Measurements from ENCODE around the gene BARHL1.

Gene BARHL1

DNA sequence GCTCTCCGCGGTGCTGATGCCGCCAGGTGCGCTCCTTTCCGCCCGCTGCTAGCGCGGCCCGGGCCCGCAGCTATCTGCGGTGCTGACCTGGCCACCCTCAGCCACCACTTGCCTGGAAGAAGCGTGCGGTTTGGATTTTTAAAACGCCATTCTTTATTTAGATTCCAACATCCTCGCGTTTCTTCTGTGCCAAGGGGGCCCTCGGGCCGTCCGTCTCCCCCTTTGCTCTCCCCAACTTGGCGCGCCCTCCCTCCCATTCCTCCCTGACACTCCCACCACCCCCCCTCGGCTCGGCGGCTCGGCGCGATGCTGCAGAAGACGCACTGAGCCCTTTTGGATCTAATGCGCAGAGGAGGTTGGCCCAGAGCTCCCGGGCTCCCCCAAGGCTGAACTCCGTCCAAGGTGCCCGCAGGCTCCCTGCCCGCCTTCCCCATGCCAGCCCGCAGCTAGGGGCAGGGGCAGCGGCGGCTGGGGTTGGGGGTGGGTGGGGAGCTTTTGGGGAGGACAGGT is at the start of gene BARHL1:
BARHL1 (plus strand) TSS at position 331 of the 510 bp plus-strand sequence. CDS start 192 bp downstream, outside the sequence.
- FAIRE-seq, result no peak

DNA sequence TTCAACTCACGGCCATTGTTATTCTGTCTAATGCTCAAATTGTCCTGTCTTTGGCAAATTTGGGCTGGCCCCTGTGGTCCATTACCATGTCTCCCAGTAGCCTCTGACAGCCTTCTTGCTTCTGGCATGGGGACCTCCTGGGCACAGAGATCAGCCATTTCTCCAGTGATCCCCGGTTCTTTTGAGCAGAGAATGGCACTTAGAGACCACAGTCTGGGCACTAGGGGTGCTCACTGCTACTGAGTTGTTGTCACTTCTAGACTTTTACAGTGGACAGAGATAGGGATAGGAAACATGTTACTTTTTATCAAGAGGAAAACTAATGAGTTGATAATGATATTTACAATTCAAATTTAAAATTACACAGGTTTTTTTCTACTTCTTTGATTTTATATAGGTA is 47.6 kb upstream of the BARHL1 start:
- FAIRE-seq, result no peak

DNA sequence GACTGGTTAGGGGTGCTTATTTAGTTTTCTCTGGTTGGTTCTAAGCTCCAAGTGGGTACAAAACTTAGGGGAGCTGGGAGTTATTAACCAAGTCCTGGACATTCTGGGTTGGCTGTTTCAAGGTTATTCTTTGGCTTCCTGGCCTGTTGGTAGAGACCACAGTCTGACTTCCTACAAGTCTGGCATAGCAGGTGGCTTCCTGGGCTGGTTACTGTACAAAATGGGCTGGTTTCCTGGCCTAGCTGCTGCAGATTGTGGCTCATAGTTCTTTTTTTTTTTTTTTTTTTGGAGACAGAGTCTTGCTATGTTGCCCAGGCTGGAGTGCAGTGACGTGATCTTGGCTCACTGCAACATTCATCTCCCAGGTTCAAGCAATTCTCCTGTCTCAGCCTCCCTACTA is 46.3 kb upstream of the BARHL1 start:
- FAIRE-seq, result no peak

DNA sequence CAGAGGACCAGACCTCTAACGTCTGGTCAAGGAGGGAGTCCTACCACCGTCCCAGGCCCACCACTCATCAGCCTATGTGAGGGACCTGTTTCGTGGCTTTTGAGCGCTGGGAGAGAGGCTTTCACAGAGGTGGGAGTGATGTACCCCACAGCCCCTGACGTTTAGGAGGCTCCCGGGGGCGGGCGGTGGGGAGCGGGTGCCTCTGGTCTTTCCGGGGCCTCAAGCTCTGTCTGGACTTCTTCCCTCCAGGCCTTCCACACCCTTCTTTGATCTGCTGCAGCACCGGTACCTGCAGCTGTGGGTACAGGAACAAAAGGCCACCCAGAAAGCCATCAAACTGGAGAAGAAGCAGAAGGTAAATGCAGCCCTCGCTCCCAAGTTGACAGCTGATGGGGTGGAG is 45.1 kb upstream of the BARHL1 start:
- no peak for FAIRE-seq

DNA sequence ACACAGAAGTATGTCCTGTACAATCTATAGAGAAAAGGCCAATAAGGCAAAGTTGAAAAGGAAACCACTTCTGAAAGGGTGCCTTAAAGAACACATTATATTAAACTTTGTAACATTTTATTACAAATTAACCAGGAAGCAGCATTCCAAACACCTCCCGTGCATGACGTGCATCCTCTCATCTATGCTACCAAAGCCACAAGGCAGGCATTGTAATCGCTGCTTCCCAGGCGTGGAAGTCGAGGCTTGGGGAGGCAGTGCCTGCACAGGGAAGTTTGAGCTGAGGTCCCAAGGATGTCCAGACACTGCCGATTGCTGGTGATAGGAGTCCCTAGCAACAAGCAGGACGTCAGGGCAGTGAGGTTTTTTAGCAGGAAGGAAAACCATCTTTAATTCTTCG is 44.3 kb upstream of the BARHL1 start:
- FAIRE-seq, result no peak

DNA sequence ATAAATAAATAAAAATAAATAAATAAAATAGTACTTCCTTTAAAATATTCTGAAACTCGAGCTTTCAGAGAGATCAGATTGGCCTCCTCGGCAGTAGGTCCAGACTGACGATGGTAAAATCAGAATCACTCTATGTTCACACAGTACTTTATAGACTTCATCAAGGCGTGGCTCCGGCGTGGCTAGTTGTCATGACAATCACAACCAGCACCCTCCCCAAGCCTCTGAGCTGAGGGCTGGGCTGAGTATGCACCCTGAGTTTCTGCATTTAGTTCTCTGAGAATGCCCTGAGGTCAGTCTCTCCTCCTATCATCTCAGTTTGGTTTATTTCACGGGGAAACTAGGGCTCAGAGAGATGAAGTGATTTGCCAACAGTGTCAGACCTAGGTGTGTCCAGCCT is 43.3 kb upstream of the BARHL1 start:
- no peak for FAIRE-seq

DNA sequence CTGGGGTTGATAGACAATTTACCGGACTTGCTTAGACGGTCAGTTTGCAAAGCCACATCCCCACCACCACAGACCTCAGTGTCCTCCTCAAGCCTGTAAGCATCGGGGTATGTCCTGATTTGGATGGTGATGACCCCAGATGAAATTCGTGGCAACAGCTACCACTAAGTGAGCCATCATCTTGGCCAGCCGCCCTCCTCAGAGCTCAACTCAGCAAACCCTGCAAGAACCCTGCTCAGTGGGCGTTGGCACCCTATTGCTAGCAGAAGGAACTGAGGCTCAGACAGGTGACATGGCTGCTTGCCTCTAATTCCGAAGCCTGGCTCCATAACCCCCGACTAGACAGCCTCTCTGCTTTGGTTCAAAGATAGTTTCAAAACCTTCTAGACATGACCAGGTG is 41.4 kb upstream of the BARHL1 start:
- no peak for FAIRE-seq

DNA sequence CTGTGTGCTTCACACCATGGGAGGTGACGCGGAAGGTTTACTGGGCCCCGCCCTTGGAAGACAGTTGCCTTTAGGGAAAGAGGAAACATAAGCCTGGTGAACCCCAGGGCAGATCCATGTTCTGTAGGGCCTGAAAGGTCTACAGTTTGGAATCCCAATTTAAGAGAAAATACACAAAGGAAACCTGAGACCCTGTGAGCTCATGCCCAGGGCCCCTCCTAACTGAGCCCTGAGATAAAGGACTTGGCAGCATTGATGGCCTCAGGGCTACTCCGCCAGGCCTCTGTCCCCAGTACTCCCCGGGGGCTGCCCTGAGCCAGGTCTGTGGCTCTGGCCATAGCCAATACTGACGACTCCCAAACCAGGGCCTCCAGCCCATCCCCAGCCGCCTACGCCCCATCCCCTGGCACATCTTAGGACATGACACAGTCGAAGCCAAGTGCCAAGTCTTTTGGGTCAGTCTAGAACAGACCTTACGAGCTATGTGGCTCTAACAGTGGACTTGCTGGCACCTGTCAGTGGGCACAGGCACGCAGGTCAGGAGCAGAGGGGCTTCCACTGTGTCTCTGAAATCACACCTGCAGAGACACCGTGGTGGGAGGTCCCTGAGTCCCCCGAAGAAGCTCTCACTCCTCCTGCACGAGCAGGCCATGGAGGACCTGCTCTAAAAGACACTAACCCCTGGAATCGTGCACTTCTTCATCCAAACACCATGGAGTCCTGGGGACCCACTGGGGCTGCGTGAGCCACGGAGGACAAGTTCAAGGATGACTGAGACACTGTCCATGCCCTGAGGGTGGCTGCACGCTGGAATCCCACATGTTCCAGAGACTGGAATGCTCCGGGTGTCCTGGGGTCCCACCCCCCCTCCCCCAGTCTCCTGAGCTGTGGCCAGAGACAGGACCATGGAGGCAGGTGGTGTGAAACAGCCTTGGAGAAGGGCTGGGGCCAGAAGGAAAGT is 40.3 kb upstream of the BARHL1 start:
- no peak for FAIRE-seq

DNA sequence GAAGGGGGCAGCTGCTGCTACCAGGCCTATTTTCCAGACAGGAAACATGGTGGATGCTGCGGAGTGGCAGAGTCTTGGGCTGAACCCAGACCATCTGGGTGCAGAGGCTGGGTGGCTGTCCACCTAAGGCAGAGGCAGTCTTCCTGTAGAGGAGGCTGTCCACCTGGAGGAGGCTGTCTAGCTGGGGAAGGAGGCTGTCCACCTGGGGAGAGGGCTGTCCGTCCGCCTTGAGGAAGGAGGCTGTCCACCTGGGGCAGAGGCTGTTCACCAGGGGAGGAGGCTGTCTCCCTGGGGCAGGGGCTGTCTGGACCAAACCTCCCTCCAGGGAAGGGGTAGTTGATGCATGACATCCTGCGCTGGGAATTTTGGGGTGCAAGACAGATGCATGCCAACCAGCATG is 39.2 kb upstream of the BARHL1 start:
- no peak for FAIRE-seq

DNA sequence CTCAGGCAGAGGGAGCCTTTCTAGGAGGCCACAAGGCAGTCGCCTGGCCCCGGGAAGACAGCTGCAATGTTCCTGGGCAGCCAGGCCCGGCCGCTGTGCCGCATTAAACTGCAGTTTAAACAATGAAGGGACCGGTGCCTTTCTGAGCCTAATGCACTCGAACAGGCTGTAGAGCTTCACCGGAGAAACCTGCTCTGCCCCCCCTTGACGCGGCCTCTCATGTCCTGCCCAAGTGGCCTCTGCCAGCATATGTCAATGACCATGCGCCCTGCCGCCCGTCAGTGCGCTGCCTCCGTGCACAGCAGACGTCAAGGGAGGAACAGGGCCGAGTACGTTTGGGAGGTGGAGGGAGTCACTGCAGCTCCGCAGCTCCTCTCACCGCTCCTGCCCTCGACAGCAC is 38.4 kb upstream of the BARHL1 start:
- no peak for FAIRE-seq

DNA sequence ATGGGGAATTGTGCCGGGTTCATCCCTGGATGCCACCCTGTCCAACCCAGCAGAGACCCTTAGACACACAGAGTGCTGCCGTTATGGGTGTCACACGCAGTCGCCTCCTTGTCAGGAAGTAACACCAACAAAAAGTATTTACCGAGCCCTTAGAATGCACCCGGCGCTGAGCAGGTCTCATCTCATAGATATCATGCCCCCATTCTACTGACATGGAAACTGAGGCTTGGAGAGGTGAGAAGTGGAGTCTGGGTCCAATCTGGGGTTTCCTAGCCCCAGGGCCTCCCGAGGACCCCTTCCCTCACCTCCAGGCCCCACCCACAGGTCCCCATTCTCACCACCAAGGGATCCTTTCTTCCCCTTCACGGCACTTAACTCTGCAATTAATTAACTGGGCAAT is 36.8 kb upstream of the BARHL1 start:
- no peak for FAIRE-seq

DNA sequence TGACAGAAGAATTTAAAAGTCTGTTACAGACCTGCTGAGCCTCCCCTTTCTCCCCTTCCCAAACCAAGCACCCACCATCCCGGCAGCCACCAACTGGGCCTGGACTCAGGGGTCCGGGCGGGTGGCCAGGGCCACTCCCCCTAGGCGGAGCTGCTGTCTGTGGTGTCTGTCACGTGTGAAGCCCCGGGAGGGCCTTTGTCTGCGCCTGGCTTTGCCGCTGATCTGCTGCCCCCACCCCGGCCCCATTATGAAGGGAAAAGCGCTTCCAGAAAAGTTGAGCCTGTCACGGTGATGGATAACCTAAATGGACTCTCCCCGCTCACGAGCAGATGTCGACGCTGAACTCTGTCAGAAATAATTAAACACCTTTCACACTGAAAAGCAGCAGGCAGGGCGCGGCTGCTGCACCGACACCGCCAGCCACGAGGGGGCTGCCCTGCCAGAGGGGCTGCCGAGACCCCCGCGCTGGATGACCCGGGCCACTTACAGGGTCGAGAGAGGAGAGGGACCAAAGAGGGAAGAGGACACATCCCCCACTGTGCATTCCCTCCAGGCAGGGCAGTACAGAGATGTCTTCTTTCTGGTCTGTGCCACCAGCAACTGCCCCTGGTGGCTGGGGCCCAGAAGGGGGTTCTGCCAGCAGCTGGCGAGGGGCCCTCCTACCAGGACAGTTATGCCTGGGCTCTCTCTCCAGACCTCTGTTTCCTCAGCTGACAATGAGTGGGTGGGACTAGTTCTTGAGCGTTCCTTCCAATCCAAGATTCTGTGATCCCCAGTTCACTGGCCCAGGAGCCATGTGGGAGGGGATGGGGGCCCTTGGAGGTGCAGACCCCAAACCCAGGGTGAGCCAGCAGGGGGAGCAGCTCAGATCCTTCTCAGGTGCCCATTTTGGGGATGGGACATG is 36.0 kb upstream of the BARHL1 start:
- FAIRE-seq, result no peak

DNA sequence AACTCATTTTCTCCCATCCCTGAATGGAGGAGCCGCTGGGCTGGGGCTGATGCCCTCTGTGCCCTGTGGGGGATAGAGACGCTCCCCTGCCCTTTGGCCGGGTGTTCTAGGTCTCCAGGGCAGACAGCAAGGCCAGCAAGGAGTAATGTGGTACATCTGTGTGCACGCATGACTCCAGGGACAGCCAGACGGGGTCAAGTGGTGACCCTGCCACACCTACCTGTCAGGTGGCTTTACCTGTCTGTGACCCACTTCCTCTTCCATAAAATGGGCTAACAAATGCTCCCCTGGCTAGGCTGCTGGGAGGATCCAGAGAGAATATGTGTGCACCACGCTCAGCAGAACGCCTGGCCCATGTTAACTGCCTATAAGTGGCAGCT is 35.4 kb upstream of the BARHL1 start:
- no peak for FAIRE-seq

DNA sequence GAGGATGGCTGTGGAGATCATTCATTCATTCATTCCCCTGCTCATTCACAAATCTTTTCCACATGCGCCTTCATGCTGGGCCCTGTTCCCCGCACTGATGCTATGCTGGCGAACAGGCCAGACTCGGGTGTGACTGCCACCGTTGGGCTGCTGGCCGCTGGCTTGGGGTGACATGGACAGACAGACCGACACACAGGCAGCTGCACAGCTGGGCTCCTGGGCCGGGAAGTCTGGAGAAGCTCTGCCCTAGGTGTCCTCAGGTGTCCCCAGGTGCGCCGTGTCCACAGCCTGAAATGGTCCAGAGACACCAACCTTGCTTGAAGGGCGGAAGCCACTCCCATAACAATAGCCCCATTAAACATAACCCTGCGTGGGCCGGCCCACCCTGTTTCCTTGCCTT is 35.0 kb upstream of the BARHL1 start:
- no peak for FAIRE-seq

DNA sequence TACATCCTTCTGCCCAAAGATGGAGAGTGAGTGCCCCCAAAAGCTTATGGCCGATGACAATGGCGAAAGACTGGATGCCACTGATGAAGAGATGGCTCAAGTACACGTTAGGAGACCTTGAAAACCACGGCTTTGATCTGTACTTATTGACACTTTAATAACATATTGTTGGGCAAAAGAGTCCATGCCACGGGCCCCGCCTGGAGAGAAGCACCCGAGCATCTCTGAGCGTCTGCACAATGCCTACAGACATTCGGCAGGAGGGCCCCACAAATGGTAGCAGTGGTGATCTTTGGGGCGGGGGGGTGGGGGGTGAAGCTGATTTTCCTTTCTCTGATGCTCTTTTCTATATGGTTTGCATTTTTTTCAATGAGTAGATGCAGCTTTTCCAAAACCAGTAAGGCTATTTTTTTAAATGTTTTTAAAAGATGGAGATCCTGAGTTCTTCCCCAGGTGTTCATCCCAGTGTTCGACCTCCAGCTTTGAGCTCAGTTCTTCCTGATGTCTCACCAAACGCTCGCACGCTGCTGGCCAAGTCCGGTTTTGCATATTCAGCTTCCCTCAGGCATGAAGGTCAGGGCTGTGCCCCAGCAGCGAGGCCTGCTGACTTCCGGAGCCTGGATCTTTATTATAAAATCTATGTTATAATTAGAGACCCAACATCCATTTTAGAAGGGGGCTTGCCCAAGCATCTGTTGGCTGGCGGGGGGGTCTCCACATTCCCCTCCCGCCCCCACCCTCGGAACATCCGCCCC is 34.3 kb upstream of the BARHL1 start:
- no peak for FAIRE-seq

DNA sequence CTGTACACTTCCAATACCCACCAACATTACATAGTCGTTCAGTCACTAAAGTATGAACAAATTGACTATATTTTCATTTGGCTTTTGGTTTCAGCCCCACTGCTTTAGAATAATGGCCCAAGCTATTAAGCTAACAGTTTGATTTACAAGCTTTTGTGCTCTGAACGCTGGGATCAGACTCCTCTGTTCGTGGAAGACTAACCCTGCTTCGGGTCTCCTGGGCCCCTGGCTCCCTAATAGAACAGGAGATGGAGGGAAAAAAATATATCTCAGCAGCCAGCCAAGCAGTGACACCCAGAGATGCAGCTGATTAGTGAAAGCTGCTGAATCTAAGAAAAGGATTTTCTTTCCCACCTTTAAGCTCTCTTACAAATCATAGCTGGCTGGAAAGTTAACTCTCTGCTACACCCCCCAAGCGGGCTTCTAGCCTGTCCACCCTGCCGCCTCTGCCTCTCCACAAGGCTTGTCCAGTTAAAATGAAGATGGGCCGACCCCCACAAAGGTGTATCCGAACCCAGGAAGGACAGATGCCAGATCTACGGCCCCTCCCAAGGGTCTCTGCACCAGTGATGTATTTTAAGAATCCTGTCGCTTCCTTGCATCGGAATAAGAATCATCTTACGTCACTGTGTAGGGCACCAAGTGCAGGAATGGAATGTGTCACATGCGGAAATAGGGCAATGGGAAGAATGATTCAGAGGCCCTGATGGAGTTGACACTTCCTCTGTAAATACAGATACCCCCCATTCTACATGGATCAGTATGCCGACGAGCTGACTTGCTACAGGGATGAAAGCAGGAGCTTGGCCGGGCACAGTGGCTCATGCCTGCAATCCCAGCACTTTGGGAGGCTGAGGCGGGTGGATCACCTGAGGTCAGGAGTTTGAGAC is 33.4 kb upstream of the BARHL1 start:
- FAIRE-seq, result no peak

DNA sequence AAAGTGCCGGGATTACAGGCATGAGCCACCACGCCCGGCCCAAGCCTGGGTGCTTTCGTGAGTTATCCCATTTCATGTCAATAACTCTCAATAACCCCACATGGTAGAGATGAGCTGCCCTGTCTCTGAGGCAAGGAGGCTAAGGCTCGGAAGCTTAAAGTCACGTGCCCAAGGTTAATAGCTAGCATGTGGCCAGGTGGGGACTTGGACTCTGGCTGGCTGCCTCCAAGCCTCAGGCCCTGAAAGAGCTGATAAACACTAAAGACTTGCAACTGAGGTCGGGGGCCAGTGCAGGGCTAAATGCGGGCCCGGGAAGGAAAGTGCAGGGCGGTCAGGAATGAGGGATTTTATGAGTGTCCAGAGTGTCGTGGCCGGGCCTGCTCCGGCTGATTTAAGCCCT is 30.9 kb upstream of the BARHL1 start:
- FAIRE-seq, result no peak

DNA sequence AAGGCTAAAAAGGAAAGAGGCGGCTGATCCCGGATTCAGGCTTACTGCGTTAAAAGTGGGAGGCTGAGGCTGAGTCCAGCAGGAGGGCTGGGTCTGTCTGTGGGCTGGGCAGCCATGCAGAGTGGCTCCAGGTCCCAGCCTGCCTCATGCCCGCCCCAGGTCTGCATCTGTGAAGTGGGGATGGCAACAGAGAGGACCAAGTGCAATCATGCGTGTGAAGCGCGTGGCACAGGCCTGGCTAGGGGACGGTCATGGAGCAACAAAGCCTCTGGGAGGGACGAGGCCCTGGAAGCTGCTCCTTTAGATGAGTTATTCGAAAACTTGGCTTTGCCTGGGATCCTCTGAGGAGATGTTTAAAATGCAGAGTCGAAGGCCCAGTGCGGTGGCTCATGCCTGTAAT is 30.4 kb upstream of the BARHL1 start:
- no peak for FAIRE-seq

DNA sequence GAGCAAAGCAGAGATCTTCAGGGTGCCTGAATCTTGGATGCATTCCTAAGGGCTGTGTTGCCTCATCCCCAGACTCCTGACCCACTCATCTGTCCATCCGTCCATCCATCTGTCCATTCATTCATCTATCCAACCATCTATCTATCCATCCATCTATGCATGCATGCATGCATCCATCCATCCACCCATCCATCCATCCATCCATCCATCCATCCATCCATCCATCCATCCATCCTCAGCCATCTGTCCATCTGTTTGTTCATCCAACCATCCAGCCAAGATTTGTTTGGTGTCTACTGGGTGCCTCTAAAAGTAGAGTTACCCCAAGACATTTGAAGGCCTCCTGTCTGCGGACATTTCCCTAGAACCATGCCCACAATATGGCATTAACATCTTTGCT is 27.7 kb upstream of the BARHL1 start:
- FAIRE-seq, result no peak

DNA sequence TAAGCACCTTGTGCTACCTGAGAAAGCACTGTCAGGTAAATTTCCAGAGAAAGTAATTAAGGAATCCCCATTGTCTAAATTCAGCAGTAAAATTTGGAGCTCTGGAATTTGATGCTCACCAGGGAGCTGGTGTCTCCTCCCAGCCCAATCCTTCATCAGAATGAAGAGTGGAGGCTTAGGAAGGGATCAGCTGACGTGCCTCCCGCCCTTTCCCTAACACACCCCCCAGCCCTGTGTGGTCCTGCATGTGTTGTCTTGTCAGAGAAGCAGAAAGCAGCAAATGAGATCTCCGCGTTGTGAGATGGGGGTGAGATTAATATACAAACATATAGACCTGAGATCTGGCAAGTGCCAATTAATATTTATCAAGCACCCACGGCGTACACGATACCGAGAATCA is 26.9 kb upstream of the BARHL1 start:
- FAIRE-seq, result no peak

DNA sequence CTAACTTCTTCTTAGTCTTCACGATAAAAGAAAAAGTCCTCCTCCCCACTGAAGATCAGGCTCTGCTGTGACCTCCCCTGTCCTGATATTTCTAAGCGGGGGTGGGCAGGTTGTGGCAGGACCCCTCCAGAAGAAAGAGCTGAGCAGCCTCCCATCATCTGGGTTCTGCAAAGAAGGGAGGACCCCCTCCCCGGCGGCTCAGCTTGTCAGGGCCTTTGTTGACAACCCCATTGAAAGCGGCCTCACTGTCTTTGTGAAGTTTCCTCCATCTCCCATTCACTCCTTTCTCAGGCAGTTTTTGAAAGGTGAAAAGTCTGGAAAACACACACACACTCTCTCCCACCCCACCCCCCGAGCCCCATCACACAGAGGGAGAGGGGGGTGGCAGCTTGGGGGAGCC is 26.2 kb upstream of the BARHL1 start:
- no peak for FAIRE-seq

DNA sequence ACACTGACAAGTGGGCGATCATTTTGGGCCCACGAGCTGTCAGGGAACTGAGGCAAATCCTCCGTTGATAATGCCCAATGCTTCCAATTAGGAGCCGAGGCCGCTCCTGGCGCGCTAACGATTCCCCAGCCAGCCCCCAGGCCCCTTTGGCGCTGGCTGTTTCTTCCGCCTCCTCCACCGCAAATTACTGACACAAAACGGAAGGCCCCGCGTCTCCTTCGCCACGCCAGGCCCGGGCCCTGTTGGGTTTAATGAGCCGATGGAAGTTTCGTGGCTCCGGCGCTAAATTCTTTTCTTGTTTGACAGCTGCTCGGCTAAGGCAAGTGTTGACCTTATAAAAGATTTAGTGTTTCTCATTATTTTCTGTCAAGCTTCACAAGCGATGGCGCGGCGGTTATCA is 25.7 kb upstream of the BARHL1 start:
- FAIRE-seq, result no peak

All from endometrium (tissue), 2 donors.